HepG2 (cell line): Measurements from ENCODE around the gene OCSTAMP. TPM values are rescaled to one million over a fixed set of nuclear protein-coding genes. Genes with fewer than 3 reads are reported as not detected.
A peak's percentile ranks its signal among the peaks of the same experiment; 100 is the strongest.

Experiments used
- CEBPB ChIP-seq: IDR thresholded peaks from 2 replicates; pipeline ENCODE4 v1.6.1; 2011; ENCODE audit warnings: low read depth, low read length, improper control_type of control experiment, borderline replicate concordance
- FIP1L1 ChIP-seq: fragments of 200-400 bp; formaldehyde crosslinking; IDR thresholded peaks from 2 replicates; pipeline ENCODE4 v1.6.1; 2018; ENCODE audit warnings: low read depth, mild to moderate bottlenecking, low read length, moderate library complexity, borderline replicate concordance; ENCODE audit not compliant: insufficient read depth
- FOSL2 ChIP-seq: sonication (generic); formaldehyde crosslinking; IDR thresholded peaks from 2 replicates; pipeline ENCODE4 v1.4.0; 2020; ENCODE audit warnings: missing genetic modification reagents
- FOXA1 ChIP-seq, 2 experiments: fragments of 450-650 bp in 1 of 2; sonication (generic) in 1 of 2; formaldehyde crosslinking in 1 of 2; IDR thresholded peaks; 2 replicates each; pipeline versions ENCODE4 v1.4.0 to v1.6.1; 2016 to 2020; ENCODE audit warnings: missing genetic modification reagents in 1 of 2
- GABPB1 ChIP-seq: IDR thresholded peaks from 2 replicates; pipeline ENCODE4 v1.6.1; 2016; ENCODE audit warnings: mild to moderate bottlenecking, missing genetic modification reagents, moderate library complexity, missing compliant biosample characterization
- JDP2 ChIP-seq: sonication (generic); formaldehyde crosslinking; IDR thresholded peaks from 2 replicates; pipeline ENCODE4 v1.8.1; 2022; ENCODE audit warnings: missing genetic modification reagents, borderline replicate concordance
- NFE2L2 ChIP-seq: fragments of 150-350 bp; IDR thresholded peaks from 2 replicates; pipeline ENCODE4 v1.6.1; 2014; ENCODE audit warnings: low read length
- RAD51 ChIP-seq: fragments of 450-650 bp; IDR thresholded peaks from 2 replicates; pipeline ENCODE4 v1.6.1; 2016; ENCODE audit warnings: borderline replicate concordance
- REL ChIP-seq: sonication (generic); formaldehyde crosslinking; conservative IDR thresholded peaks from 2 replicates; pipeline ENCODE4 v1.8.0; 2022; ENCODE audit warnings: mild to moderate bottlenecking, missing genetic modification reagents, moderate library complexity
- RNF2 ChIP-seq: fragments of 450-650 bp; conservative IDR thresholded peaks from 2 replicates; pipeline ENCODE4 v1.6.1; 2016; ENCODE audit warnings: low read depth
- SIN3A ChIP-seq: IDR thresholded peaks from 2 replicates; pipeline ENCODE4 v1.6.1; 2011; ENCODE audit warnings: low read depth, mild to moderate bottlenecking, control low read depth, low read length, borderline replicate concordance
- STAG1 ChIP-seq: sonication (generic); formaldehyde crosslinking; IDR thresholded peaks from 2 replicates; pipeline ENCODE4 v1.4.0; 2020; ENCODE audit warnings: missing genetic modification reagents
- ZNF441 ChIP-seq: sonication (generic); formaldehyde crosslinking; IDR thresholded peaks from 2 replicates; pipeline ENCODE4 v1.7.0; 2021; ENCODE audit warnings: missing genetic modification reagents, borderline replicate concordance
- ZNF496 ChIP-seq: sonication (generic); formaldehyde crosslinking; IDR thresholded peaks from 2 replicates; pipeline ENCODE4 v1.8.1; 2023; ENCODE audit warnings: mild to moderate bottlenecking, moderate library complexity, missing genetic modification reagents; ENCODE audit not compliant: insufficient replicate concordance
- polyA plus RNA-seq, 8 experiments: library from polyadenylated mRNA; depleted of rRNA in 3 of 8; stranded (reverse) in 7 of 8; unstranded in 1 of 8; fragments of >200 nt; fragmentation: Illumina TruSeq in 4 of 8; extraction: Trizol in 4 of 8; gene quantifications; 2 replicates each; pipeline versions ENCODE4 v1.2.1 to v1.2.3, GENCODE V29; 2011 to 2016; ENCODE audit warnings: low read depth in 4 of 8, missing spikeins in 1 of 8, mixed read lengths in 1 of 8; ENCODE audit not compliant: insufficient read depth in 1 of 8
- total RNA-seq, 5 experiments: library from RNA; depleted of rRNA; stranded (reverse); fragments of >200 nt; fragmentation: Illumina TruSeq; extraction: Trizol; gene quantifications; 2 replicates each; pipeline ENCODE4 v1.2.3, GENCODE V29; 2016; ENCODE audit warnings: low read depth in 1 of 5
- TF ChIP-seq, protein P1 (sequence below): IDR thresholded peaks from 2 replicates; pipeline ENCODE4 v1.6.1; 2016; ENCODE audit warnings: low read depth, borderline replicate concordance
- TF ChIP-seq, protein P2 (sequence below): sonication (generic); formaldehyde crosslinking; IDR thresholded peaks from 2 replicates; pipeline ENCODE4 v1.8.0; 2022; ENCODE audit warnings: missing genetic modification reagents, mild to moderate bottlenecking, moderate library complexity, borderline replicate concordance
- TF ChIP-seq, protein P3 (sequence below): sonication (generic); formaldehyde crosslinking; IDR thresholded peaks from 2 replicates; pipeline ENCODE4 v1.5.0; 2020; ENCODE audit warnings: missing genetic modification reagents, mild to moderate bottlenecking, borderline replicate concordance
- TF ChIP-seq, protein P4 (sequence below): sonication (generic); formaldehyde crosslinking; IDR thresholded peaks from 2 replicates; pipeline ENCODE4 v1.4.0; 2020; ENCODE audit warnings: mild to moderate bottlenecking, missing genetic modification reagents
- TF ChIP-seq, protein P5 (sequence below): IDR thresholded peaks from 2 replicates; pipeline ENCODE4 v1.6.1; 2016; ENCODE audit warnings: missing compliant biosample characterization, missing genetic modification reagents, borderline replicate concordance

Gene OCSTAMP
- total and polyA plus RNA-seq, 2 of the 13 experiments (the other 11 are each of a cell fraction or from before 2014, with no cell fraction given), result not detected

DNA sequence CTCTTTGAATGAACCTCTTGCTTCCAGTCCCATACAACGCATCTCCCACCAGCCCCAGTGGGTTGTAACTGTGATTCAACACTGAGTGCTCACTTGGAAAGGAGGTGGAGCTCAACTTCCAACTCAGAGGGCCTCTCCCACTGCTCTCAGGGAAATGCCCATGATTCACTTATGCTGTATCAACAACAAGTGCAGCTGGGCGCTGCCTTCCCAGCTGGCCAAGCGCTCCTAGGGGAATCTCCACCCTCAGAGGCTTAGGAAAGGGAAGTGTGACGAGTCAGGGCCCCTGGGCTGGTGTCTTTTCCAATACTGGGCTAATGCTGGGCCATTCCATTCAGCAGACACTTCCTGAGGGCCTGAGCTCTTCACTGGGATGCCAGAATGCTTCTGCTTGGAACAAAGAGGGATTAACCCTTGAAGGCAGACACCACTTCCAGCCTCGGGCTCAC, 8.1 kb upstream of the OCSTAMP start (continued):
- TF ChIP-seq, protein P1, sequence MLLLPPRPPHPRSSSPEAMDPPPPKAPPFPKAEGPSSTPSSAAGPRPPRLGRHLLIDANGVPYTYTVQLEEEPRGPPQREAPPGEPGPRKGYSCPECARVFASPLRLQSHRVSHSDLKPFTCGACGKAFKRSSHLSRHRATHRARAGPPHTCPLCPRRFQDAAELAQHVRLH (CRISPR knock-in tag), result 0 out of 2 replicates have a peak, but pooled peaks have one; percentile 33
- TF ChIP-seq RAD51 (no peak), ZNF441 (no peak), REL (no peak), FIP1L1 (no peak), RNF2 (0 out of 2 replicates have a peak, but pooled peaks have one; percentile 26), CEBPB (no peak), JDP2 (CRISPR knock-in tag) (no peak), FOXA1 (IDR thresholded peaks at IDR 0.05) (no peak), FOXA1 (CRISPR knock-in tag; IDR thresholded peaks at IDR 0.05) (peak; percentile 79), SIN3A (no peak), FOSL2 (CRISPR knock-in tag) (peak; percentile 75), NFE2L2 (no peak), GABPB1 (no peak), STAG1 (CRISPR knock-in tag) (0 out of 2 replicates have a peak, but pooled peaks have one; percentile 12), ZNF496 (CRISPR knock-in tag) (no peak)
- TF ChIP-seq, protein P2, sequence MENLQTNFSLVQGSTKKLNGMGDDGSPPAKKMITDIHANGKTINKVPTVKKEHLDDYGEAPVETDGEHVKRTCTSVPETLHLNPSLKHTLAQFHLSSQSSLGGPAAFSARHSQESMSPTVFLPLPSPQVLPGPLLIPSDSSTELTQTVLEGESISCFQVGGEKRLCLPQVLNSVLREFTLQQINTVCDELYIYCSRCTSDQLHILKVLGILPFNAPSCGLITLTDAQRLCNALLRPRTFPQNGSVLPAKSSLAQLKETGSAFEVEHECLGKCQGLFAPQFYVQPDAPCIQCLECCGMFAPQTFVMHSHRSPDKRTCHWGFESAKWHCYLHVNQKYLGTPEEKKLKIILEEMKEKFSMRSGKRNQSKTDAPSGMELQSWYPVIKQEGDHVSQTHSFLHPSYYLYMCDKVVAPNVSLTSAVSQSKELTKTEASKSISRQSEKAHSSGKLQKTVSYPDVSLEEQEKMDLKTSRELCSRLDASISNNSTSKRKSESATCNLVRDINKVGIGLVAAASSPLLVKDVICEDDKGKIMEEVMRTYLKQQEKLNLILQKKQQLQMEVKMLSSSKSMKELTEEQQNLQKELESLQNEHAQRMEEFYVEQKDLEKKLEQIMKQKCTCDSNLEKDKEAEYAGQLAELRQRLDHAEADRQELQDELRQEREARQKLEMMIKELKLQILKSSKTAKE (CRISPR knock-in tag), result no peak
- TF ChIP-seq, protein P3, sequence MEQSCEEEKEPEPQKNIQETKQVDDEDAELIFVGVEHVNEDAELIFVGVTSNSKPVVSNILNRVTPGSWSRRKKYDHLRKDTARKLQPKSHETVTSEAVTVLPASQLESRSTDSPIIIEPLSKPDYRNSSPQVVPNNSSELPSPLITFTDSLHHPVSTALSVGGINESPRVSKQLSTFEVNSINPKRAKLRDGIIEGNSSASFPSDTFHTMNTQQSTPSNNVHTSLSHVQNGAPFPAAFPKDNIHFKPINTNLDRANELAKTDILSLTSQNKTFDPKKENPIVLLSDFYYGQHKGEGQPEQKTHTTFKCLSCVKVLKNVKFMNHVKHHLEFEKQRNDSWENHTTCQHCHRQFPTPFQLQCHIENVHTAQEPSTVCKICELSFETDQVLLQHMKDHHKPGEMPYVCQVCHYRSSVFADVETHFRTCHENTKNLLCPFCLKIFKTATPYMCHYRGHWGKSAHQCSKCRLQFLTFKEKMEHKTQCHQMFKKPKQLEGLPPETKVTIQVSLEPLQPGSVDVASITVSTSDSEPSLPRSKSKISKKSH (CRISPR knock-in tag), result 0 out of 2 replicates have a peak, but pooled peaks have one; percentile 50
- TF ChIP-seq, protein P4, sequence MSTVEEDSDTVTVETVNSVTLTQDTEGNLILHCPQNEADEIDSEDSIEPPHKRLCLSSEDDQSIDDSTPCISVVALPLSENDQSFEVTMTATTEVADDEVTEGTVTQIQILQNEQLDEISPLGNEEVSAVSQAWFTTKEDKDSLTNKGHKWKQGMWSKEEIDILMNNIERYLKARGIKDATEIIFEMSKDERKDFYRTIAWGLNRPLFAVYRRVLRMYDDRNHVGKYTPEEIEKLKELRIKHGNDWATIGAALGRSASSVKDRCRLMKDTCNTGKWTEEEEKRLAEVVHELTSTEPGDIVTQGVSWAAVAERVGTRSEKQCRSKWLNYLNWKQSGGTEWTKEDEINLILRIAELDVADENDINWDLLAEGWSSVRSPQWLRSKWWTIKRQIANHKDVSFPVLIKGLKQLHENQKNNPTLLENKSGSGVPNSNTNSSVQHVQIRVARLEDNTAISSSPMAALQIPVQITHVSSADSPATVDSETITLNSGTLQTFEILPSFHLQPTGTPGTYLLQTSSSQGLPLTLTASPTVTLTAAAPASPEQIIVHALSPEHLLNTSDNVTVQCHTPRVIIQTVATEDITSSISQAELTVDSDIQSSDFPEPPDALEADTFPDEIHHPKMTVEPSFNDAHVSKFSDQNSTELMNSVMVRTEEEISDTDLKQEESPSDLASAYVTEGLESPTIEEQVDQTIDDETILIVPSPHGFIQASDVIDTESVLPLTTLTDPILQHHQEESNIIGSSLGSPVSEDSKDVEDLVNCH, result no peak
- TF ChIP-seq, protein P5, sequence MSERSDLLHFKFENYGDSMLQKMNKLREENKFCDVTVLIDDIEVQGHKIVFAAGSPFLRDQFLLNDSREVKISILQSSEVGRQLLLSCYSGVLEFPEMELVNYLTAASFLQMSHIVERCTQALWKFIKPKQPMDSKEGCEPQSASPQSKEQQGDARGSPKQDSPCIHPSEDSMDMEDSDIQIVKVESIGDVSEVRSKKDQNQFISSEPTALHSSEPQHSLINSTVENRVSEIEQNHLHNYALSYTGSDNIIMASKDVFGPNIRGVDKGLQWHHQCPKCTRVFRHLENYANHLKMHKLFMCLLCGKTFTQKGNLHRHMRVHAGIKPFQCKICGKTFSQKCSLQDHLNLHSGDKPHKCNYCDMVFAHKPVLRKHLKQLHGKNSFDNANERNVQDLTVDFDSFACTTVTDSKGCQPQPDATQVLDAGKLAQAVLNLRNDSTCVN (CRISPR knock-in tag), result 0 out of 2 replicates have a peak, but pooled peaks have one; percentile 13
